ENCODE measurements around the gene C19orf33.
A peak's percentile ranks its signal among the peaks of the same experiment; 100 is the strongest.

The C19orf33 gene

DNA sequence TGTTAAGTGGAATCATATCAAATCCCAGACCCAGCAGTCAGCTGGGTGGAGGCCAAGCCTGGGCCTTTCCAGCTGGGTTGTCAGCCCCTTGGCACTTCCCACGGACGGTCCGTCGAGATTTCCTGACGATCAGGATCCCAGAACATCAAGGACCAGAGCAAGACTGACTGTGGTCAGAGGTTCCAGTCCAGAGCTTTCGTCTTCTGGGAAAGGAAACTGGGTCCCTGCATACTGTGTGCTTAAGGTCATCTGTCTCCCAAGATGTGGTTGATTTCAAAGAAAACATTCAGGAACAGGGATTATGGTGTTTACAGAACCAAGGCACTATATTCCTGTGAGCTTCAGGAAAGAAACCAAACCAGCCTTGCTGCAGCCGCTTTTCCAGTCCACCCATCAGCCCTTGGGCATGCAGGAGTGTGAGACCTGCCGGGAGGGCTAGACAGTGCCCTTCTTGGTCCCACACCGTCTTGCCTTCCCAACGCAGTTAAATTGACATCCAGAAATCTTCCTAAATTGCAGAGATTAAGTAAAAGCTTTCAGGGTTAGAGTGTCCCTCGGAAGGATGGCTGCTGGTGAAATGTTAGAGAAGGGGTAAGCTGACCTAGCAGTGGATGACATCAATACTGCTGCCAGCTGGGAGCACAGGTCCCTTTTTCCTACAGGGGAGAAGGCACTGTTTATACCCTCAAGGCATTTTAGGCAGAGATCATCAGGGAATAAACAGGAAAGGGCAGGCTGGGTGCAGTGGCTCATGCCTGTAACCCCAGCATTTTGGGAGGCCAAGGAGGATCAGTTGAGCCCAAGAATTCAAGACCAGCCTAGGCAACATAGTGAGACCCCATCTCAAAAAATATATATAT, 5.0 kb upstream of the C19orf33 start:
- DNase-seq (ENCODE audit: low read depth in 2 of 2): peak in 1 of 2 donors; percentile 55
- no peak overlapping the region for H3K4me3 ChIP-seq (replicated peaks in 1 of 2; ENCODE audit: low read depth in 2 of 2, low read length in 2 of 2)
- TF ChIP-seq, protein P1, sequence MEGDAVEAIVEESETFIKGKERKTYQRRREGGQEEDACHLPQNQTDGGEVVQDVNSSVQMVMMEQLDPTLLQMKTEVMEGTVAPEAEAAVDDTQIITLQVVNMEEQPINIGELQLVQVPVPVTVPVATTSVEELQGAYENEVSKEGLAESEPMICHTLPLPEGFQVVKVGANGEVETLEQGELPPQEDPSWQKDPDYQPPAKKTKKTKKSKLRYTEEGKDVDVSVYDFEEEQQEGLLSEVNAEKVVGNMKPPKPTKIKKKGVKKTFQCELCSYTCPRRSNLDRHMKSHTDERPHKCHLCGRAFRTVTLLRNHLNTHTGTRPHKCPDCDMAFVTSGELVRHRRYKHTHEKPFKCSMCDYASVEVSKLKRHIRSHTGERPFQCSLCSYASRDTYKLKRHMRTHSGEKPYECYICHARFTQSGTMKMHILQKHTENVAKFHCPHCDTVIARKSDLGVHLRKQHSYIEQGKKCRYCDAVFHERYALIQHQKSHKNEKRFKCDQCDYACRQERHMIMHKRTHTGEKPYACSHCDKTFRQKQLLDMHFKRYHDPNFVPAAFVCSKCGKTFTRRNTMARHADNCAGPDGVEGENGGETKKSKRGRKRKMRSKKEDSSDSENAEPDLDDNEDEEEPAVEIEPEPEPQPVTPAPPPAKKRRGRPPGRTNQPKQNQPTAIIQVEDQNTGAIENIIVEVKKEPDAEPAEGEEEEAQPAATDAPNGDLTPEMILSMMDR (IDR thresholded peaks at IDR 0.05; ENCODE audit: low read depth, low read length): no peak

DNA sequence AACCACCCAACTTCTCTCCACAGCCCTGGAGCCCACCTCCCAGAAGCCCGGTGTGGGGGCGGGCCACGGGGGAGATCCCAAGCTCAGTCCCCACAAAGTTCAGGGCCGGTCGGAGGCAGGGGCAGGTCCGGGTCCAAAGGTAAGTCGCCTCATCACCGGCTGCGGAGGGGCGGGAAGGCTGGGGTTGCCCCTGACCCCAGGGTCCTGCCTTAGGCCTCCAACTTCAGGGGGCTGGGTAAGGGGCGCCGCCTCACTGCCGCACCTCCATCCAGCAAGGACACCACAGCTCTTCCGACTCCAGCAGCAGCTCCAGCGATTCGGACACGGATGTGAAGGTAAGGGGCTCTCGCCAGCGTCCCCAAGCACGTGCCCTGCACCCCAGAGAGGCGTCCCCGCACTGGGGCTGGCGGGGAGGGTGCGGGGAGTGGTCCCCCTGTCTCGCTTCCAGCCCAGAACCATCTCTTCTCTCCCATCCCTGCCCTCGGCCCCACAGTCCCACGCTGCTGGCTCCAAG, 358 bp downstream of the C19orf33 start:
- TF ChIP-seq, protein P1 (IDR thresholded peaks at IDR 0.05; ENCODE audit: low read depth, low read length): no peak
- no peak for DNase-seq (ENCODE audit: low read depth in 2 of 2)

DNA sequence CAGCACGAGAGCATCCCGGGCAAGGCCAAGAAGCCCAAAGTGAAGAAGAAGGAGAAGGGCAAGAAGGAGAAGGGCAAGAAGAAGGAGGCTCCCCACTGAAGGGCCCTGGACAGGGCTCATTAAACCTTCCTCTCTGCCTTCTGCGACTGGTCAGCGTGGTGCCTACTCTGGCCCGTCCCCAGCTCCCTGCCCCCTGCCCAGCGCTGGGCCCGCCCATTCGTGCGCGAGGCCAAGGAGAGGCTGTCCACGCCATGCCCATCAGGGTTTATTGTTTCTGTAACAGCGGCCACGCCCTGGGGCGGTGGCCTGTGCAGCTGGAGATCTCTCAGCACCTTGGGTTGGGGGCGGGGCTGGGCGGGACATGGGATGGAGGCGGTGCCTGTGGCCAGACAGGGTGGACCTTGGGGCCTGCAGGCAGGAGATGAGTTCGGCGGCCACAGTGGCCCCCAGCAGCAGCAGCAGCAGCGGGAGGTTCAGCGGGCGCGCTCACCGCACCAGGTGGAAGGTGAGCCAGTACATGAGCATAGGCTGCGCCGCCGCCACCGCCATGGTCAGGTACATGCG, 897 bp downstream of the C19orf33 start:
- TF ChIP-seq, protein P1 (IDR thresholded peaks at IDR 0.05; ENCODE audit: low read depth, low read length): no peak
- DNase-seq (ENCODE audit: low read depth in 2 of 2): peak in 1 of 2 donors; percentile 59
- H3K4me3 ChIP-seq (replicated peaks in 1 of 2; ENCODE audit: low read depth in 2 of 2, low read length in 2 of 2): no peak overlapping the region

More for the DNA sequence above, 358 bp downstream of the C19orf33 start:
- H3K4me3 ChIP-seq (replicated peaks in 1 of 2; ENCODE audit: low read depth in 2 of 2, low read length in 2 of 2): peak overlapping the region in 1 of 2 donors; percentile 19

DNA sequence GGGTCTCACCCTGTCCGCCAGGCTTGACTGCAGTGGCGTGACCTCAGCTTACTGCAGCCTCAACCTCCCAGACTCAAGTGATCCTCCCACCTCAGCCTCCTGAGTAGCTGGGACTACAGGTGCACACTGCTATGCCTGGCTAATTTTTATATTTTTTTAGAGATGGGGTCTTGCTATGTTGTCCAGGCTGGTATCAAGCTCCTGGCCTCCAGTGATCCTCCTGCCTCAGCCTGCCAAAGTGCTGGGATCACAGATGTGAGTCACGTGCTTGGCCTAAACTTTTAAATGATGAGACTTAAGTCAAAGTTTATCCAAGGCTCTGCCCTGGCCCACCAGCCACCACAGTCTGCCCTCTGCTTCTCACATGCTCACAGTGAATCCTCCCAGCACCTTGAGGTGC, 2.2 kb downstream of the C19orf33 start:
- TF ChIP-seq, protein P1 (IDR thresholded peaks at IDR 0.05; ENCODE audit: low read depth, low read length): no peak
- no peak for DNase-seq (ENCODE audit: low read depth in 2 of 2)
- no peak overlapping the region for H3K4me3 ChIP-seq (replicated peaks in 1 of 2; ENCODE audit: low read depth in 2 of 2, low read length in 2 of 2)

DNA sequence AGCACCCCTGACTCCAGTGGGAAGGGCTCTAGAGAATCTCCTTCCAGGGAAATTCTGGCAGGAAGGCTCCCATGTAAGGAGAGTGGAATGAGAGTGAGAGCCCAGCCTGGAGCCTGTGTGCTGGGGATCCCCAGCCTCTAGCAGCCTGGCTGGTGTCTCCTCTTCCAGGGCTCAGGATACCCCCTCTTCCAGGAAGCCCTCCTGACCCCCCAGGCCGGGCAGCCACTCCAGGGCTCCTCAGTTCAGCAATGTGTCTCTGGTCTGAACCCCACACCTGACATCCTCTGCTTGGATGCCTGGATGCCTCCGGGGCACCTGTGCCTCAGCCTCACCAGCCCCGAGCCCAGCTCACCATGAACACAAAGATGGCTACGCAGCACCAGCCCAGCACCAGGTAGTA, 3.0 kb downstream of the C19orf33 start:
- no peak overlapping the region for H3K4me3 ChIP-seq (replicated peaks in 1 of 2; ENCODE audit: low read depth in 2 of 2, low read length in 2 of 2)
- no peak for DNase-seq (ENCODE audit: low read depth in 2 of 2)
- TF ChIP-seq, protein P1 (IDR thresholded peaks at IDR 0.05; ENCODE audit: low read depth, low read length): no peak

DNA sequence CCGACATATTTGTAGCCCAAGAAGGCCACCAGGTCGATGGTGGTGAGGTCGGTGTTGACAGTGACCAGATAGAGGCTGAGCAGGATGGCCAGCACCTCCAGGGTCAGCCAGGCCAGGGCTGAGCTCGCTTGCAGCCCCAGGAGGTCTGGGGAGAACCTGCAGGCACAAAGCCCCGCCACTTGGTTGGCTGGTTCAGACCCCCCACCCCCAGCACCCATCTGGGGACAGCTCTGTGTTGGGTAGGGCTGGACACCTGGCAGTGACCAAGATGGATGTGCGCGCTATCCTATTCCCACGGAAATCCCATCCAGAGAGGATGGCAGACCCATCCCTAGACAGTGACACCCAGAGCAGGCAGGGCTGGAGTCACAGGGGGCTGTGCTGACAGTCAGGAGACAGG, 3.5 kb downstream of the C19orf33 start:
- no peak overlapping the region for H3K4me3 ChIP-seq (replicated peaks in 1 of 2; ENCODE audit: low read depth in 2 of 2, low read length in 2 of 2)
- TF ChIP-seq, protein P1 (IDR thresholded peaks at IDR 0.05; ENCODE audit: low read depth, low read length): no peak
- DNase-seq (ENCODE audit: low read depth in 2 of 2): no peak
